GM12873 (cell line): ENCODE data around the gene LKAAEAR1.

Experiments
- TF ChIP-seq, protein P1 (sequence below): IDR thresholded peaks from 2 replicates; pipeline ENCODE4 v1.5.1; 2012; ENCODE audit warnings: low read depth, mild to moderate bottlenecking, moderate library complexity, low read length, control low read depth; ENCODE audit not compliant: insufficient read depth; ENCODE audit errors: missing control alignments

Gene LKAAEAR1

DNA sequence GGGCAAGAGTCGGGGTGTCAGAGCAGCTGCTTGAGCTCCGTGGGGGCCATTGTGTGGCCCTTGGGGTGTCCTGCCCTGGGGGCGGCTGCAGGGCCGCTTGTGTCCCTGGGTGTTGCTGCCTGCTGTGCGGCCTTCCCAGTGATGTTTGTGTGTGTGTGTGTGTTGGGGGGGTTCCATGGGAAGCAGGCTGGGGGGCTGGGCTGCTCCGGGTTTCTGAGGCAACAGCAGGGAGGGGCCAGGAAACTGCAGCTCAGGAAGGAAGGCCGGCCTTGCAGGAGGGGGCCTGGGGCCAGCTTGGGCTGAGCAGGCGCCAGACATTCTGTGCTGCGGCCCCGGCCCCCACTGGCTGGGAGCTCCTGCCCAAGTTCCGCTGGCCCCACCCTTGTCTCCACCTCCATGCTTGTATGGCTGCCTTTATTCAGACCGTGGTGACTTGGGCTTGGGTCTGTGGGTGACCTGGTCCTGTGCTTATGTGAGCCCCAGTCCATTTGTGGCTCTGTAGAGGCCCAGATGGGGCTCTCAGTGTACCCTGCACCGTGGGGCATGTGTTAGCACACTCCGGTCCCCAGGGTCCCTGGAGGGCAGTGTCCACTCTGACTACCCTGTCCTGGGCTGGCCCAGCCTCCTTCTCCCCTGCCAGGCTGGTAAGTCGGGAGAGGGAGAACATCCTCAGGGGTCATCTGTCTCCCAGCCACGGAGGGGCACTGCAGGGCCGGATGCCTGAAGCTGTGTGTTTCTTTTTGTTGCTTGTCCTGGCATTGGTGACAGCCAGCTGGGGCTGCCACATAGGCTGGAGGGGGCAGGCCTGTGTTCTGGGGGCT, 30.1 kb downstream of the LKAAEAR1 start:
- TF ChIP-seq, protein P1, sequence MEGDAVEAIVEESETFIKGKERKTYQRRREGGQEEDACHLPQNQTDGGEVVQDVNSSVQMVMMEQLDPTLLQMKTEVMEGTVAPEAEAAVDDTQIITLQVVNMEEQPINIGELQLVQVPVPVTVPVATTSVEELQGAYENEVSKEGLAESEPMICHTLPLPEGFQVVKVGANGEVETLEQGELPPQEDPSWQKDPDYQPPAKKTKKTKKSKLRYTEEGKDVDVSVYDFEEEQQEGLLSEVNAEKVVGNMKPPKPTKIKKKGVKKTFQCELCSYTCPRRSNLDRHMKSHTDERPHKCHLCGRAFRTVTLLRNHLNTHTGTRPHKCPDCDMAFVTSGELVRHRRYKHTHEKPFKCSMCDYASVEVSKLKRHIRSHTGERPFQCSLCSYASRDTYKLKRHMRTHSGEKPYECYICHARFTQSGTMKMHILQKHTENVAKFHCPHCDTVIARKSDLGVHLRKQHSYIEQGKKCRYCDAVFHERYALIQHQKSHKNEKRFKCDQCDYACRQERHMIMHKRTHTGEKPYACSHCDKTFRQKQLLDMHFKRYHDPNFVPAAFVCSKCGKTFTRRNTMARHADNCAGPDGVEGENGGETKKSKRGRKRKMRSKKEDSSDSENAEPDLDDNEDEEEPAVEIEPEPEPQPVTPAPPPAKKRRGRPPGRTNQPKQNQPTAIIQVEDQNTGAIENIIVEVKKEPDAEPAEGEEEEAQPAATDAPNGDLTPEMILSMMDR: peak; percentile 47

DNA sequence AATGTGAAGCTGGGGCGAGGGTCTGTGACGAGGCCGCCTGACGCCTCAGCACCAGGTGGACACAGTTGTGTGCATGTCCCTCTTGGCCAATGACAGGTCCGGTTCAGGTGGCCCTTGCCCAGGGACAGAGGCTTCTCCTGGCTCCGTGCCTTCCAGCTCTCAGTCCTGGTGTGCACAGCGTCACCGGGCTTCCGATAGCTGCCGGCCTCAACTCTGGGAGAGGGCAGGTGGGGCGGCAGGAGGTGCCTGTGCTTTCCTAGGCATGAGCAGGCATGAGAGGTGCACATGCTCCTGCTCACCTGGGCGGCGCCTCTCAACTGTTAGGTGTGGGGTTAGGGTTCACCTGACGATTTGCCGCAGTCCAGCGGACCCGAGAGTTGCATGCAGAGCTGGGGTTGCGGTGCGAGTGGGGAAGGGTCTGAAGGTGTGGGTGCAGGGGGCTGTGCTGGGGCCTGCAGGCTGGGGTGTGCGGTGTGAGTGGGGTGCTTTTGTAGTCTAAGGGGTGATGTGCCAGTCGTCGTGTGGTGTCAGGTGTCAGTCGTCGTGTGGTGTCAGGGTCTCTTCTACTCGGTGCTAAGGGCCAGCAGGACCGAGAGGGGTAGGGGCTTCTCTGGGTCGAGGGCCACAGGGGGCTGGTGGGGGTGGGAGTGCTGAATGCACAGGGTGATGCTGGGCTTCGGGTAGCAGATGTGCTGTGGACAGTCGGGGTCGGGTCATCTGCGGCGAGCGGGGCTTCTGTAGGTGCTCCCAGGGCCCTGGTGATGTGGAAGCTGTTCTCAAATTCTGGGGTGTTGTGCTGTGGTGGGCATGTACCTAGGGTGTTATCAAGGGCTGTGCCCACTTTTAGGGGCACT, 31.0 kb downstream of the LKAAEAR1 start:
- TF ChIP-seq, protein P1: no peak

DNA sequence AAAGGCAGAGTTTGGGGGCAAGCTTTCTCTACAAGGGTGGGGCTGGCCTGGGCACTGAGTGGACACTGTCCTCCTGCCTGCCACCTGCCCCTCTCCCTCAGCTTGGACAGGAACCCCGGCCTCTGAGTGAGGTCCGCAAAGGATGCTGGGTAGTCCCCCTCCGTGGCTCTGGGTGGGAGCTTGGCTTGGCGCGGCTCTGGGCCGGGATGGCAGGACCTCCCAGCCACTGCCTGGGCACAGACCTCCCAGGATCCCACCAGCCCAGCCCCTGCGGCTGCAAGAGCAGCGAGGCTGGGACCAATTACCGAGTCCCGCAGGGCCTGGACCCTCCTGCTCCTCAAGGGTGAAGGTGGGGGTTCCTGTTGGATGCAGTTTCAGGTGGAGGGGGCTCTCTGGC, 31.9 kb downstream of the LKAAEAR1 start:
- TF ChIP-seq, protein P1: no peak

DNA sequence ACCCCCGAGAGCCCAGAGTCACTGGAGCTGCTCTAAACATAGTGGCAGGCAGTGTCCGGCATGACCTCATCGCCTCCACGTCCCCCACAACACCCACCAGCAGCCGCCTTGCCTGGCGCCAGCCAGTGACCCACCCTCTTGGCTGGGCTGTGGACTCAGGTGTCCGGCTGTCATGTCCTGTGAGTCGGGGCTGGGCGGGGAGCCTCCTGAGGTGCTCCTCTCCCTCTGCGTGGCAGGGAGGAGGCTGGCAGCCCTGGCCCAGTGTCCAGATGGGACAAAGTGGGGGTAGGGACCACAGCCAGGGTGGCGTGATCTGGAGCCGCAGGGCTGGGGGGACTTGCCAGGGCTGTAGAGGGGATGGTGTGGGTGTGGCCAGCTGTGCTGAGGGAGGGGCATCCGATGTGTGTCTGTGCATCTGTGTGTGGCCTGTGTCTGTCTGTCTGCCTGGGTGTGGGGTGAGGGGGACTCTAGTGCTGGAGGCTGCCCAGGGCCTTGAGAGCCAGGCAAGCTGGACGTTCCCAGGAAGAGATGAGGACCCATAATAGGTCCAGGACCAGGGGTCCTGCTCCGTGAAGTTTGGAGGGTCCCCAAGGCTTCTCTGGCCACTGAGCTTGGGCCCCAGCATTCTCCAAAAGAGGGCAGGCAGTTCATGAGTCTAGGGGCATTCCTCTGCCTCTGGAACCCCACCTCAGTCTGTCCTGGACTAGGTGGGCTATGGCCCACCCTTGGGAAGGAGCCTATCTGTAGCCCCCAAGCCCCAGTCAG, 32.5 kb downstream of the LKAAEAR1 start:
- TF ChIP-seq, protein P1: no peak

DNA sequence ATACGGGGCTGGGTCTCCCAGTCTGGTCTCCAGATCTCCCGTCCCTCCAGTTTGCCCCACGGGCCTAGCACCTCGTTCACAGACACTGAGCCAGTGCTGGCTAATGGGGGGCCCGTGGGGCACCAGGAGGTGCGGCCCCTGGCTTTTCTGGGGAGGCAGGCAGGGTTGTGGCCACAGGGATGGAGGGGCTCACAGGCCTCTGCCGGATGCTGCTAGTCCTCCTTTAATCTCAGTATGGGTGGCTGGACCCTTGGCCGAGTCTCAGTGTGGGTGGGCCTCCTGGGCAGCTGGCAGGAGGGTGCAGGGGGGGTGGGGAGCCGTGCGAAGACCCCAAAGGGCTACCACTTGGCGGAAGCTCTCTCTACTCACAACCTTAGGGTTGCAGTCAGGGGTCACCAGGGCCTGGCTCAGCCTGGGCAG, 33.2 kb downstream of the LKAAEAR1 start:
- TF ChIP-seq, protein P1: no peak

DNA sequence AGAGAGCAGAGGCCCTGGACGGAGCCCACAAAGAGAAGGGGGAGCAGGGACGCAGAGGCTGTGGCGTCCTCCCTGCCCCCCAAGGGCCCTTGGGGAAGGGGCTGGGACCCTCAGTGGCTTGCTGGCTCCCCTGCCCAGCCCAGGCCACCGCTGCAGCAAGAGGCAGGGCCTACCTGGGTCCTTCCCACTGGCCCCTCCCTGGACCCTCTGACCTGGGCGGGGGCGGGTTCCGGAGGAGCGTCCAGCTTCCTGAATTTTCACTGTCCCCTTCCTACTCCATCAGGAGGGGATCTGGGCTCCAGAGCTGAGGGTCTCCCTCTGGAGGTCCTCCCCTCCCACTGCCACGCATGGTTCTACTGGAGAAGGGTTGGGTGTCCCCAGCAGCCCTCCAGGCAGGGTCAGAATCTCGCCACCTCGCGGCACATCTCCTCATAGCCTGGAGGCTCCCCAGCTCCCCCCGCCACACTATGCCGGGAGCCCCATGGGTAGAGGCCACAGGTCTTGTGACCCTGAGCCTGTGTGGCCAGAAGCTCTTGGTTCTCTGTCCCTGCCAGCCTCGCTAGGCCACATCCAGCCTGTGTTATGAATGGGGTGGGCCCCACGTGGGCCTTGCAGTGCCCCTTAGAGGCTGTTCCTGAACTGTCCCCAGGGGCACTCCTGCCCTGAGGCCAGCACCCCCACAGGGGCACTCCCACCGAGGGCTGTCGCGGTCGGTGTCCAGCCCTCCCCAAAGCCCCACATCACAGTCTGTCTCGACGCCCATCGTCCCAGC, 33.8 kb downstream of the LKAAEAR1 start:
- TF ChIP-seq, protein P1: no peak
